NB4 (cell line): ENCODE measurements around the gene WWP2.

ENCODE experiments used
- CTCF ChIP-seq: IDR thresholded peaks from one replicate; pipeline ENCODE4 v1.5.1; 2012; ENCODE audit warnings: low read depth, low read length
- MAX ChIP-seq: IDR thresholded peaks from 2 replicates; pipeline ENCODE4 v1.6.1; 2011; ENCODE audit warnings: low read depth, low read length
- POLR2A ChIP-seq: IDR thresholded peaks from 2 replicates; pipeline ENCODE4 v1.6.1; 2011; ENCODE audit warnings: mild to moderate bottlenecking; ENCODE audit not compliant: insufficient read length; ENCODE audit errors: extremely low read depth

- no peak for TF ChIP-seq POLR2A
- TF ChIP-seq CTCF, result no peak
- no peak for TF ChIP-seq MAX
These were observed 164.1 kb downstream of the WWP2 start for GRCh38 chr16:69926241-69926640.
